HG03025 (cell line): ENCODE measurements around the gene A3GALT2.
"Not testable (repeated sequence)": the region's sequence is repeated elsewhere in the genome, so short reads cannot be mapped to it uniquely, and the experiment has no call there.

ENCODE experiments used
- ATAC-seq: cut with Tn5 transposase; IDR thresholded peaks from one replicate; pipeline ENCODE4 v1.9.1; 2021; ENCODE audit warnings: mild to moderate bottlenecking, moderate library complexity; ENCODE audit not compliant: unreplicated experiment, low FRiP score

A3GALT2 gene

DNA sequence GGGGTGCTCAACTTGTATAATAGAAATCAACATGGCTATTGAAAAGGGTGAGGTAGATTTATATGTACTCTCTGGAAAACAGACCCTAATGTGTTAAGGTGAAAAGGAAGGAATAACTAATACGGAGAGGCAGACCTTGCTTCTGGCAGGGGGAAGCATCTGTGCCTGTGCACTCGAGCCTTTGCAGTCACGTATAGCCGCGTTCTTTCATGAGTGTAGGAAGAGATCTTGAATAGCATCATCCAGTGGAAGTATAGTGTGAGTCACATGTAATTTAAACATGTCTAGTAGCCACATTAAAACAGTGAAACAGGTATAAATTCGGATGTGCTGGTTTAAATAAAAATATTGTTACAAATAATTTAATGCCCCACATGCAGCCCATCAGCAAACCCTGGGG is 3.0 kb downstream of the A3GALT2 start:
- no peak for ATAC-seq

DNA sequence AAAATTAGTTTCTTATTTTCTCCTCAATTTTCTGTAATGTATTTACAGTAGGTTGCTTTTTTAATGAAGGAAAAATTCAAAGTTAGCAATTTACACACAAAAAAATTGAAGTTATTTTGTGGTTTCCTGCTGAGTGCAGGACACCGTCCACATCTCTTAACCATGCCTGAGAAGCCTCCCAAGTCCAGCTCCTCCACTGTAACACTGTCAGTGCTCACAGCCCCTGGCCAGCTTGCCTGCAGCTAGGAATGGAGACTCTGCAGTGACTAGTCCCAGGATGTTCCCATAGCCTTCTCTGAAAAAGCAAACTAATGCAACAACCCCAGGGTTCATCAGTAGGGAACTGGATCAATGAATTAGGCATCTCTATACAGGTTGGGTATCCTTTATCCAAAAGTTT is 3.5 kb downstream of the A3GALT2 start:
- no peak for ATAC-seq

DNA sequence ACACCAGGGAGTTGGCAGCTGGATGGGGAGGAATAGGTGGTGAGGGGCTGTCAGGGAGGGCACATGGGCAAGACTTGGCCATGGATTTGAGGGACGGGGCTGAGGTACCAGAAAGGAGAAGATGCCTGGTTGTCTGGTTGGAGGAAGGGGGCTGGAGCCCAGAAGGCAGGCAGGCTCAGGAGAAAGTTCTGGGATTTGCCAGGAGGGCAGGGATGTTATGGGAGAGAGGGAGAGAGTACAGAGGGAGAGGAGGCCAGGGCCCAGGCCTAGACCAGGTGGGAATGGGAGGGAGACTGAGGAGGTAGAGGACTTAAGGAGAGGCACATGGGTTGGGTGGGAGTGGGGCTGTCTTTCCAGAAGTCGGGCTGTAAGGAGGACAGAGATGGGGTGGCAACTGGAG is 4.3 kb downstream of the A3GALT2 start:
- ATAC-seq, result no peak

DNA sequence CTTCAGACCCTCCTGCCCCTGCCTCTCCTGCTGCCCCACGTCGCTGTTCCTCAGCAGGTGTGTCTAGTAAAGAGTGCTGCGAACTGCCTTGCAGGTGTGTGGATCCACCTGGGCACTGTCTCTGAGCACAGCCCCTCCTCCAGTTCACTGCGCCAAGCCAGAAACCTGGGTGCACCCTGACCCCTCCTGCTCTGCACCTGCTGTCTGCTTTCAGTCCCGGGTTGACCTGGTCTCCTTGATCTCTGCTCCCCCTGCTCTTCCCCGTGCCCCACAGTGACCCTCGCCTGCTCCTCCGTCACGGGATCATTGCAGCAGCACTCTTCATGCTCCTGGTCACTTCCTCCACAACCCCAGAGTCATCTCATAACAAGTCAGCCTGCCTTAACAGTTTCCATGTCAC is 6.5 kb downstream of the A3GALT2 start:
- ATAC-seq, result no peak

DNA sequence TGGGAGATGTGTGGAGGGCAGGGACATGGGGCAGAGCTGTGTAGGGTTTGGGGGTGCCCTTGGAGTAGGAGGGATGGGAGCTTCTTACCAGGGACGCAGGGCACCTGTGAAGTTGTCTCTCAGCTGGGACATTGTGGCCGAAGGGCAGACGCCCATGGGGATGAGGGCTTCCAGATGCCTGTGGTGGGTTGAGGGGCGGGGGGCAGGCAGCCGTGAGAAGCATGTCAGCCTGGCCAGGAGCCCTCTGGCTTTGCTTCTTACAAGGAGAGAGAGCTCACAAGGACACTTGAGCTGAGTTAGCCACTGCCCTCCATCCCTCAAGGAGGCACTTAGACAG is 8.5 kb downstream of the A3GALT2 start:
- ATAC-seq, result no peak

DNA sequence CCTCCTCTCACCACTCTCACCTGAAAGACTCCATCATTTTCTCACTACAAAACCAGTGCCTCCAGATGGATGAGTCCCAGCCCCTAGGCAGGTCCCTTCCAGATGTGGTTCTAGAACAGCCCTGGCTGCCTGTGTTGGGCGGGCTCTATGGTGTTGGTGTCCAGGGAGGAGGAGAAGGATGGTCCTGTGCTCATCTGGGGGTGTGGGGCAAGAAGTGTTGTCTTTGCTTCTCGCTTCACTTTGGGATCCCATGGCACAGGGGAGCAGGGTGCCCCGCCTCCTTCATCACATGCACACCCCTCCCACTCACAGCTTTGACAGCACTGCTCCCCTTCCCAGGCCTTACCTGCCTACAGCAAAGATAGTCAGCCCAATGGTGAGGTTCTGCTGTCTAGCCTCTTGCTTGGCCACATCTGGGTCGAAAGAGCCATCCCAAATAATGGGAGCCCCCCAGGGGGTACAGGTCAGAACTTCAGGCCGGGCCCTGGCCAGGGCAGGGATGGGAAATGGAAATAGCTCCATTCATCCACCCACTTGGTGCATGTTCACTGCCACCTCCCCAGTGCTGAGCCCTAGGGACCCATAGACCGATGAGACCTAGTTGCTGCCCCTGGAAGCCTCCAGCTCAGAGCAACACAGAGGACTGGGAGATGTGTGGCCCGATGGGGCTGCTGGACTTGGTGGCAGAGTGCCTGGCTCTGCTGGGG is 9.0 kb downstream of the A3GALT2 start:
- ATAC-seq, result no peak

DNA sequence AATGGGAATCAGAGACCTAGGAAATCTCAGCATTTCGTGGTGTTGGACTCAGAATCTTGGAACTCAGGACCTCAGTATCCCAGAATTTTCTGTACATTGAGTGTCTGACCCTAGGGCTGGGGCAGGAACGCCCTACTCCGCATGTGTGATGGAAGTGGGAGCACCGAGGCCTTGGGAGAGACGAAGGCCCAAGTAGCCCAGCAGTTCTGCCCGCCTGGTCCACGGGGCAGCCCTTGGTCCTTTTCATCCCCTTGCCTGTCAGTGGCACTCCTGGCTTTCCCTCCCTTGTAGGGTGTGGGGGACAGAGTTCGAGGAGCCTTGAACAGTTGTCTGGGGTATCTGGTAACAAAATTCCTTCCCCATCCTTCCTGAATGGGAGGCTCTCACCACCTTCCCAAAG is 10.2 kb downstream of the A3GALT2 start:
- ATAC-seq, result no peak

DNA sequence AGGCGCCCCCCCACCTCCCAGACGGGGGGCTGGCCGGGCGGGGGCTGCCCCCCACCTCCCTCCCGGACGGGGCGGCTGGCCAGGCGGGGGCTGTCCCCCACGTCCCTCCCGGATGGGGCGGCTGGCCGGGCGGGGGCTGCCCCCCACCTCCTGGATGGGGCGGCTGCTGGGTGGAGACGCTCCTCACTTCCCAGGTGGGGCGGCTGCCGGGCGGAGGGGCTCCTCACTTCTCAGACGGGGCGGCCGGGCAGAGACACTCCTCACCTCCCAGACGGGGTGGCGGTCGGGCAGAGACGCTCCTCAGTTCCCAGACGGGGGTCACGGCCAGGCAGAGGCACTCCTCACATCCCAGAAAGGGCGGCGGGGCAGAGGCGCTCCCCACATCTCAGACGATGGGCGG is 11.5 kb downstream of the A3GALT2 start:
- not testable (repeated sequence) for ATAC-seq

DNA sequence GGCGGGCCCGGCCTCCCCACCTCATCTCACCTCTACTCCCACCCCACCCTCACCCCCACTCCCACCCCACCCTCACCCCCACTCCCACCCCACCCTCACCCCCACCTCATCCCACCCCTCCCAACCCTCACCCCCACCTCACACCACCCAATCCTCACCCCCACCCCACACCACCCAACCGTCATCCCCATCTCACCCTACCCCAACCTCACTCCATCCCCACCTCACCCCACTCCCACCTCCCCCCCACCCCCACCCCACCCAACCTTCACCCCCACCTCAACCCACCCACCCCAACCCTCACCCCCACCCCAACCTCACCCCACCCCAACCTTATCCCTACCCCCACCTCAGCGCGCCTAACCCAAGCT is 13.4 kb downstream of the A3GALT2 start:
- ATAC-seq, result no peak

DNA sequence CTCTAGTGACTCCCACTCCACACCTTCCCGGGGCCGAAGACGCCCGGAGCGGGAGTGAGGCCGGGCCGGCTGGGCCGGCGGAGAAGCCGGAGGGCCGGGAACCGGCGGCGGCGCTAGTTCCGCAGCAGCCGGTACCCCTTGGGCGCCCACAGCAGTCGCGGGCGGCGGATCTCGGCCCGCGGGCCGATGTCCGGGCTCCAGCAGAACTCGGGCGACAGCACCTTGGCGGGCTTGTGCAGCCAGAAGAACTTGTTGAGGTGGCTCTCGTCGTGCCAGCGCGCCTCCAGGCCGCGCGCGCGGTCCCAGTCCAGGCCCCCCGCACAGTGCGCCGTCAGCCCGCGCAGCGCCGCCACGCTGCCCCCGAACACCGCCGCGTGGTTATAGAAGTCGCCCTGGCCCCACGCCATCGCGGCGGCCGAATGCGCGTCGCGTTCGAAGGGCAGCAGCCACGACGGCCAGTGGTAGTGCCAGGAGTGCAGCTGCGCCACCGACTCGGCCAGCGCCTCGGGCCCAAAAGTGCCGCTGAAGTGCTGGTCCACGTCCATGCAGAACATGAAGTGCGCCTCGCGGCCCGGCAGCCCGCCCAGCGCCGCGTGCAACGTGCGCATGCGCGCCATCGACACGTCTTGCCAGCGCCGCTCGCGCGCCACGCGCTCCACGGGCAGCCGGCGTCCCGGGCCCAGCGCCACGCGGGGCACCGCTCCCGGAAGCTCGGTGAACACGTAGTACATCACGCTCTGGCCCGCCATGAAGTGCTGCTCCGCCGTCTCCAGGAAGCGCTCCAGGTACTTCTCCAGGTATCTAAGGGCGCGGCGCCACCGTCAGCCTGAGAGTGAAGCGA is 14.0 kb downstream of the A3GALT2 start:
- ATAC-seq, result no peak

DNA sequence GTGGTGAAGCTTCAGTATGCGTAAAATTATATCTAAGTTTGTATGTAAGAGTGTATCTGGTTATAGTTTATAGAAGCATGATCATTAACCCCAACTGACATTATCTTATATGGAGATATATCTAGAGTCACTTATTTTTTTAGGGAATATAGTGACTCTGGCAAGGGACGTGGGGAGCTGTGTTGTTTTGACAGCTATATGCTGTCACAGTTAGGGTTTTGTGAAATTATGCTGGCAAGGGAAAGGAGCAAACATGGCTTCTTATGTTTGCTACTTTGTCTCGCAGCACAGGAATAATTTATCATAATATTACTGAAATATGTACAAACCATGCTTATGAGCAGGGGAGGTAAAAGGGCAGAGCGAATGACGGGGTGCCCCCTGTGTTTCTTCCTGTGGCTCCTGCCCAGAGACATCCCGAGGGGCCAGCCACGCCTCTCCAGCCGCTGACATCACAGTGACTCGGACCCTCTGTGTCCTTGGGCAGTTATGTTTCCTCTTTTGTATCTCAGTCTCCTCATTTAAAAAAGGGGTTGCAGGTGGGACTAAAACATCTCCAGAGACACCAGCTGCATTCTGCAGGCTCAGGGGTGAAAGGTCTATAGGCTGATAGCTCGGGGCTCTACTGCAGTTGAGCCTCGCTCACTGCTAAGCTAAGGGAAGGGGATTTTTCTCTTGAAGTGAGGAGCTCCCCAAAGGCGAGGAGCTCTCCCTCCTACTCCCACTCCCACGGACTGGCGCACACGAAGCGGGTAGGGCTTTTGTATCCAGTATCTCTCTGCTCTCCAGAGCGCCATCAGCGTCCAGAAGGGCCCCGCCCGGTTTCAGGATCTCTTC is 14.9 kb downstream of the A3GALT2 start:
- no peak for ATAC-seq

DNA sequence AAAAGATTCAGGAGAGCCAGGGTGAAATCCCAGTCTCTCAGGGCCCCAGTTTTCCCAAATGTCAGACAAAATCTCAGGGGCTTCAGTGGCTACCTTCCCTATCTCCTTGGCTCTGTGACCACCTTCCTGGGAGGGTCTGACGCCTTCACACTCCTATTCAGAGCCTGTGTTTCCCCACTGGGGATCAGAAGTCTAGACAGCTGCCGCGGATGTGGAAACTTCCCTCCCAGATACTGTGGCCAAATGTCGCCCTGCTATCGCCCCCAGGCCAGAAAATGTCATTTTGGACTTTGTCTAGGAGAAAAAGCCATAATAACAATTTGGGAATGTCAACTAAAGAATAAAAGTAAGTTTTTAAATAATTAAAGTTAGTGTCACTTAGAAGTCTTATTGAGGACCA is 15.9 kb downstream of the A3GALT2 start:
- no peak for ATAC-seq

DNA sequence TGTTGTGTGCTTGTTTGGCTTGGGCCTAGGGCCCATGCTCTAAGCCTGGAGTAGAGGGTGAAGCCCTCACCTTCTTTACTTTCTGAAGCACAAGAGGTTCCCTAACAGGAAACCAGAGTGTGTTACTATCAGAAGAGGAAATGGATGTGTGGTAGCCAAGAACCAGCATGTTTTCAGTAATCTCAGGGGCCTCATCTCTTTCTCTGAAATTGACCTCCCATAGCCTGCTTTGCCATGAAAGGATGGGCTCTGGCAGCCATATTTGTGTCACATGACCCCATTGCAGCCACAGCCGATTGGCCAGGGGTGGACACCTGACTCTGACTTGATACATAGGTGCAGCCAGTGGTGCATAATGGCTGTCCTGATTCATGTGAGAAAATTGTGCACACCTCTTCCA is 18.6 kb downstream of the A3GALT2 start:
- no peak for ATAC-seq

DNA sequence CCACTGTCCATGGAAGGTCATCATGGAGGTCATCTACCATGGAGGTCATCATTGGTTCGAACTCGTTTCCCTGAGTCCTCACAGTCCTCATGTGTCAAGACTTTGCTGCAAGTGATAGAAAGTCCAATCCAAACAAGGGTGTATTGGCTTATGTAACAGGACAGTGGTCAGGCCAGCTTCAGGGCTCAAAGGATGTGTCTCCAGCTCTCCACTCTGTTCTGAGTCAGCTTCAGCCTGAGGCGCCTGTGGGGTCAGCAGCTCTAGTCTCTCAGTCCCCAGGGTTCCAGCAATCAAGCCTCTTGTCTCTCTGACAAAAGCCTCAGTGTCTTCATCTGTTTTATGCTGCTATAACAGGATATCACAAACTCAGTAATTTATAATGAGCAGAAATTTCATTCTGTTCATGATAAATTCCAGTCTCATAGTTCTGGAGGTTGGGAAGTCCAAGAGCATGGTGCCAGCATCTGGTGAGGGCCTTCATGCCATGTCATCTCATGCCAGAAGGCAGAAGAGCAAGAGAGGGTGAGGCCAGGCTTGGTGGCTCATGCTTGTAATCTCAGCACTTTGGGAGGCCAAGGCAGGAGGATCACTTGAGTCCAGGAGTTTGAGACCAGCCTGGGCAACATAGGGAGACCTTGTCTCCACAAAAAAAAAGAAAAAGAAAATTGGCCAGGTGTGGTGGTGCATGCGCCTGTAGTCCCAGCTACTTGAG is 19.5 kb downstream of the A3GALT2 start:
- ATAC-seq, result no peak

DNA sequence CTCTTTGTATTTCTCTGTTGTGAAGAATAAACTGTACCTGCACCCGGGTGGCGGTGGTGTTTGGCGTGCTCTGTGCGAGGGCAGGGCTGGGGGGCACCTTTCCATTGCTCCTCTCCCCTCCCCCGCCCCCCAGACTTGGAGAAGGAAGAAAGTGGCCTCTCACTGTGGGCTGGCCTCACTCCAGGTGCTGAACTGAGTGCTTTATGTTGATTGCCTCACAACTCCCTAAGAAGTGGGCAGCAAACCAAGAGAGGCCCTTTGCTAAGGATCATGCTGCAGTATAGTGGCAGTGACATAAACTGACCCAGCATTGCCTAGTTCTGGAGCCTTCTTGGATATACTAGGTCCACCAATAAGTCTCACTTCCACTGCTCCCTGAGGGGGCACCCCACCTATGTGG is 20.2 kb downstream of the A3GALT2 start:
- no peak for ATAC-seq

DNA sequence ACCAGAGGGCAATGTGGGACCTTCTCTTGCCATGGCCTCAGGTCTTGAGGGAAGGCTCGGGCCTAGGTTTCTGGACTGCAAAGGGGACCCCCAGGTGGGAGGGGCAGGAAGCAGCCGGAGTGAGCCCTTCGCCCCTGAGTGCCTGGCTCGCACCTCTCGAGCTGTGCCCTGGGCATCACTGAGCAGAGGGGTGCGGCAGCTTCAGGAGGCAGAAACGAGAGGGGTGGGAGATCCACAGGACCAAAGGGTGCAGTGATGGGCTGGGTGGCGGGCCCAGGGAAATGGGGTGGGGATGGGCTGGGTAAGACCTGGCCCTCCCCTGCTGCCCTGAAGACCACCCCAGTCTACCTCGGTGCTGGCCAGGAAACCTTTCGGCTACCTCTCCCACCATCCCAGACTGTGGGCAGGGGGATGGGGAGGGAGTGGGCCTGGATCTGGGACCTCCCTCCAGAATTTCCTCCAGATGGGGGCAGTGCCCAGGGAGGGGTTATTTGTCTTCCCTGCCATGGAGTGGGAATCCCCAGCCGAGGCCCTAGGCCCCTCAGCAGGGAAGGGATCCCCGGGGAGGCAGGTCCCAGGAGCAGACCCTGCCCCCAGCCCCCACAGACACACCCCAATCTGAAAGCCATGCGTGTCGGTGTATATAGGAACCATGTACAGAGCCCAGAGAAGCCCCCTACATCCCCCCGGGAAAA is 21.3 kb downstream of the A3GALT2 start:
- ATAC-seq, result no peak

DNA sequence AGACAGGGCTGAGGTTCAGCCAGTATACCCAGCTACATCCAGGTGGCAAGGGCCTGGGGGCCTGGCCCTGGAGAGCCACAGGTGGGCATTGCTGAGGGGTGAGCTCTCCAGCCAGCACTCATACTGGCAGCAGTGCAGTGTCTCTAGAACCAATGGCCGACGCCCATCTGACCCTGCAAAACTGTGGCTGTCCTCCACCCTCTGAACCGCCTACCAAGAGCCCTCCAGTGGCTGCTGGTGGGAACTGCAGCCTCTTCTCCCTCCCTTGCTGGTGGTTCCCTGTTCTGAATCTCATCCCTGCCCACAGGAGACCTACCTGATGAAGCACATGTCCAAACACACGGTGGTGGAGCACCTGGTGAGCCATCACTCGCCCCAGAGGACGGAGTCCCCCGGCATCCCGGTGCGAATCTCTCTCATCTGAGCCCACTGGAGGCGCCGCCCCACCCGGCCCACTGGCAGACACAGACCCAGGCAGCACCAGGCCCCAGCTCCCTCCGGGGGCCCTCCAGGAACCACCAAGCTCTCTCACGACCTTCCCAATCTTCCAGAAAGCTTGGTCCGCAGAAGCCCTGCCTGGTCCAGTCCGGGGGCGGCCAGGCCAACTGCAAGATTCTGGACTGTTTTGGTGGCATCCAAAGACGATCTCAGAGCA is 22.1 kb downstream of the A3GALT2 start:
- ATAC-seq, result no peak

DNA sequence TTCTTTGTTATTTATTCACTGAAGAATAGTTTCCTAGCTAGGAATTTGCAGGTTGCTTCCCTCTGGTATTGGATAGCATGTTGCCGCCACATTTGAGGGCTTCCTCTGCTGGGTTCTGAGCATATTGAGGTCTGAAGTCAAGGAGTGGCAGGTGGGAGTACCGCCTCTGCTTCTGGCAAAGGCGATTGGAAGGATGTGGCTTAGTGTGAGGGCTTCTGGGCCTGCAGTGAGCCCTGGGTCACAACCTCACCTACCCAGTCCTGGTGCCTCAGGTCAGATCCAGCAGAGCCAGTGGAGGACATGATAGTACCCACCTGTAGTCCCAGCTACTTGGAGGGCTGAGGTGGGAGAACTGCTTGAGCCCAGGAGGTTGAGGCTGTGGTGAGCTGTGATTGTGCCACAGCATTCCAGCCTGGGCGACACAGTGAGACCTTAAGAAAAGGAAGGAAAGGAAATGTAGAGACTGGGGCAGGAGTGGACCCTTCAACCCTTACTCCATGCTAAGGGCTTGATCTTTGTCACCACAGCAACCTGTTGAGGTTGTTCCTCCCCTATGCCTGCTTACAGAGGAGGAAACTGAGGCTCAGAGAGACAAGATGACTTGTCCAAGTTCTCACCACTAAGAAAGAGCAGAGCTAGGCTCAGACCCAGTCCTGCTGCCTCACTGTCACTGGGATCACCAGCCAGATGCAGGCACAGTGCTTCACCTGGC is 22.8 kb downstream of the A3GALT2 start:
- ATAC-seq, result no peak

DNA sequence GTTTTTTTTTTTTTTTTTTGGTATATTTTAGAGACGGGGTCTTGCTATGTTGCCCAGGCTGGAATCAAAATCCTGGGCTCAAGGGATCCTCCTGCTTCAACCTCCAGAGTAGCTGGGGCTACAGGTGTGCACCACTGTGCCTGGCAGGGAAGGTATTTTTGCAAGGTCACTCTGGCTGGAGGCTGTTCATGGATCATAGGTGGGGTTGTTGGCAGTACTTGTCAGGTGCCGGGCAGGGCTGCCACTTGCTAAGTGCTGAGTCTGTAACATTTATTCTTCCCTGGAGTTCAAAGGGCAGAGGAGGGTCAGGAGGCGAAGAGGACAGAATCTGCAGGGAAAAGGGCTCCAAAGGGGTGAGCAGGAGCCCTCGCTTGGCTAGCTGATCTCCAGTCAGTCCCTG is 24.1 kb downstream of the A3GALT2 start:
- no peak for ATAC-seq
